CD1c-positive myeloid dendritic cell (primary cell): ENCODE measurements around the gene NOTCH1.
A peak's percentile ranks its signal among the peaks of the same experiment; 100 is the strongest.
"Not testable (repeated sequence)": the region's sequence is repeated elsewhere in the genome, so short reads cannot be mapped to it uniquely, and the experiment has no call there.

ENCODE experiments used
- DNase-seq: peaks from one replicate; pipeline ENCODE4 v3.0.0-alpha.2; 2016; ENCODE audit errors: extremely low spot score

The NOTCH1 gene

GRCh38 chr9:136564379-136564988 is 18.6 kb upstream of the NOTCH1 start:
- peak; percentile 98 for DNase-seq

DNA sequence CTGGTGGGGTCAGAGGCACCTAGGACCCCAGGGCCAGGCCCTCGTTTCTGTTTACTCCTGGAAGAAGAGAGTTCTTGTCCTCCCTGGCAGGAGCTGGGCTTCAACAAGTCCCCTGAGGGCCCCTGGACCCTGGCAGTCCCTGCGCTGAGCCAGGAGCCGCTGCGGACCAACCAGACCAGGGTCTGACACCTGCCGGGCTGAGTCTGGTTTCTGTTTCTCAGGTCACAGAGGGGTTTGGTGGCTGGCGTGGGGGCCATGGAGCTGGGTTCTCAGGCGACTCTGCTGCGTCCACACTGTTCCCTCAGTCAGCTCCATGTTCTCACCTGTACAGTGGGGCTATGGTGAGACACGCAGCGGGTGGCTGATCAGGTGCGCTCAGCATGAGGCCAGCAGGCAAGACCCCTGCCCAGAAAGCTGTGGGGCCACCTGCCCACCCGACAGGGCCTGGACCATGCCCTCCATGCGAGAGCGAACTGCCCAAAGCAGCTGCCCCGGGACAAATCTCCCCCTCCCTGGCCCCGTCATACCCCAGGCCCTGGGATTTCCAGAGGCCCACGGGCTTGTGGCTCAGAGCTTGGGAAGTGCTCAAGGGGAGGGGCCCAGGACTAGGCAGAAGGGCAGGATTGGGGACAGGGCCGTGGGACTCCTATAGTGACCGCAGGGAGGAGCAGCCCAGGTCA is 17.9 kb upstream of the NOTCH1 start:
- peak; percentile 40 for DNase-seq

- DNase-seq: peak; percentile 53
These were observed 17.1 kb upstream of the NOTCH1 start for GRCh38 chr9:136562746-136563495.

GRCh38 chr9:136561779-136562178 is 15.9 kb upstream of the NOTCH1 start:
- DNase-seq: no peak

- DNase-seq: peak; percentile 77
These were observed 14.7 kb upstream of the NOTCH1 start for GRCh38 chr9:136560586-136560985.

- not testable (repeated sequence) for DNase-seq
These were observed 13.5 kb upstream of the NOTCH1 start for GRCh38 chr9:136559371-136559770.

DNA sequence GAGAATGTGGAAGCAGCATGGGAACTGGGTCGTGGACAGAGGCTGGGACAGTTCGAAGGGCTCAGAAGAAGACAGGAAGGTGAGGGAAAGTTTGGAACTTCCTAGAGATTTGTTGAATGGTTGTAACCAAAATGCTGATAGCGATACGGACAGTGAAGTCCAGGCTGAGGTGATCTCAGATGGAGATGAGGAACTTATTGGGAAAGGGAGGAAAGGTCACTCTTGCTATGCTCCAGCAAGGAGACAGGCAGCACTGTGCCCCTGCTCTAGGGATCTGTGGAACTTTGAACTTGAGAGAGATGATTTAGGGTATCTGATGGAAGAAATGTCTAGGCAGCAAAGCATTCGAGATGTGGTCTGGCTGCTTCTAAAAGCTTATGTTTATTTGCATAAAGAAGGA is 13.0 kb upstream of the NOTCH1 start:
- DNase-seq: peak; percentile 36

- peak; percentile 63 for DNase-seq
These were observed 12.5 kb upstream of the NOTCH1 start for GRCh38 chr9:136558373-136558772.

DNA sequence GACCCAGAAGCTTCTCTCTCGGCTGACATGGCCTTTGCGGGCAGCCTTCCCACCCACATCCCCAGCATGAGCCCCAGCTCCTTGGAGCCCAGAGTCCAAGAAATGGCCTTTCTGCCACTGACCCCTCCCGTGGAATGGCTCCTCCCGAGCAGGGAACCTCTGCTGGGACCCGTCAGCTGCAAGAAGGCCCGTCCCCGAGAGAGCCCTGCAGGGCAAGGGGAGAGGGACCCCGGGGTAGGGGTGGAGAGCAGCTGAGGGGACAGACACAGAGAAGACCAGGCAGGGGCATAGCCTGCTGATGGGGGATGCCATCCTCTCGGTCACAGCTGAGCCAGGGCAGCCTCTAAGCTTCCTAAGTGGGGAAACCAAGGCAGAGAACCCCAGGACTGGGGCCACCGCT is 11.2 kb upstream of the NOTCH1 start:
- DNase-seq: no peak

DNA sequence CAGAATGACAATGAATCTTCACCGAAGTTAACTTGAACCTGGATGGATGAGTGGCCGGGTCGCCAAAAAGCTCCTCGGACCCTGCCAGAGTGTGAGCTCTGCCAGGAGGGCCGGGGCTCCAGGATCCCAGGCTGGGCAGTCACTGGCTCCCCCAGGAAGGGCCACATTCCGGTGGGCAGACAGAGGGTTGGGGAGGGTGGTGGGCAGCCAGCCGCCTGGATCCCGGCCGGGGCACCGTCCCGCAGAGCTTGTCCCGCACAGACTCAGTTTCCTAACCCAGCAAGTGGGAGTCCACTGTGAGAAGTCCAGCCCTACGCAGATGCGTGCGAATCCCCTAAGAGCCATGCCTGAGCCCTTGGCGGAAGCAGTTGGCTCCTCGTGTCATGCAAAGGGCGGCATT is 10.3 kb upstream of the NOTCH1 start:
- no peak for DNase-seq

DNA sequence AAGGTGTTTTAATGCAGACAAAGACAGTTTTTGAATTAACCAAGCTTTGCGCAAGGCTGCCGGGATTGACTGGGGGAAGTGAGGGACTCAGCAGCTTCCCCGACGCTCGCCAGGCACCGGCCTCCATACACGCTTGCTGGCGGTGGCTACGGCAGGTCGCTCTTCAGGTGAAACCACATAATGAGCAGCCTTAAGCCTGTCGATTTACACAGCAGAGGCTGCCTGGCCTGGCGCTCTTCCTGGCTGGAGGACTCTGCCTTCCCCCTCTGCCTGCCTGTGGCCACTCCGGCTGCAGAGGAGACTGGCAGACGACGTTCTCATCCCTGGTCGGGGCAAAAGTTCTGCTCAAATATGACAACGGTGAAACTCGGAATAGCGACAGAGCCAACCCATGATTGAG is 9.0 kb upstream of the NOTCH1 start:
- DNase-seq: no peak

DNA sequence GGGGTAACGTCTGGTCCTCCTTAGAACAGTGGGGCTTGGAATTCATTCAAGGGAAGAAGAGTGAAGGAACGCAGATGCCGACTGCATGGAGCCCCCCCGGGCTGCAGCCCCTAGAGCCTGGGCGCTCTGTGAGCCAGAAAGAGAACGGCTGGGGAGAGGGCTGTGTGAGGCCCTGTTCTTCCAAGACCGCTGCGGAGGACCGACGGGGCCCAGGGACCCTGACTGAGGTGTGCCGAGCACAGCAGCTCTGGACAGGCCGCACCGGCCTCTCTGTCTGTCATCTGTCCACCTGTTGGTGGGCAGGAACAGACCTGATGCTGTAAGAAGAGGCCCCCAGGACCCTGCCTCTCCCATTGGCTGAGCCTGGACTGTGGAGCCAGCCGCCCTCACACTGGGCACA is 7.7 kb upstream of the NOTCH1 start:
- no peak for DNase-seq

GRCh38 chr9:136552117-136552703 is 6.4 kb upstream of the NOTCH1 start:
- DNase-seq: peak; percentile 66

DNA sequence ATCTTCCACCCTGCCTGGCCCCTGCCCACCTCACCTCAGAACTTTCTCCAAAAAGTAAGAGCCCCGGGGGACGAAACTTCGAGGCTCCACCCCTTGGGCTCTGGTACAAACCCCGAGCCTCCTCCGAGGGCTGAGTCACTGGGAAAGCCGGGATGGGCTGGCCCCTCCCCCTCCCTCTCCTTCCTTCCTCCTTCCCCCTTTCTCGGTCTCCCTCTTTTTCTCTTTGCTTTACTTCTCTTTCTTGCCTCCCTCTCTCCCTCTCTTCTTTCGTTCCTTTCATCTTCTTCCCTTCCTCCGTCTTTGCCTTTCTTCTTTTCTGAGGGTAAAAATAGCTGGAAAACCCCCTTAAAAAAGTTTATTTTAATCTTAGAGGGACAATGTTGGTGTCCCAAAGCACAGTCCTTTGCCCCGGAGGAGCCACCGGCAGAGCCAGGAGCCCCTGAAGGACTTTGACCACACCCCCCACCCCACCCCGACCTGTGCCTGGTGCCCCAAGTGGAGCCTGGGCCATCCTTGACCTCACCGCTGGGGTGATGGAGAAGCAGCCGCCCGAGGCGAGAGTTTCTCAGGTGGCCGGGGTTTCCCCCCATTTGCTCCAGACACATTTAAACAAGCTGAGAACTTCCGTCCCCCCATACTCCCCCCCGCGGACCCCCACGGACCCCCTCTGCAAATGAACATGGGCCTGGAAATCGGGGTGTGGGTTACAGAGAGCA is 5.7 kb upstream of the NOTCH1 start:
- no peak for DNase-seq

GRCh38 chr9:136550439-136551289 is 4.8 kb upstream of the NOTCH1 start:
- no peak for DNase-seq

- no peak for DNase-seq
These were observed 3.4 kb upstream of the NOTCH1 start for GRCh38 chr9:136549010-136549980.

DNA sequence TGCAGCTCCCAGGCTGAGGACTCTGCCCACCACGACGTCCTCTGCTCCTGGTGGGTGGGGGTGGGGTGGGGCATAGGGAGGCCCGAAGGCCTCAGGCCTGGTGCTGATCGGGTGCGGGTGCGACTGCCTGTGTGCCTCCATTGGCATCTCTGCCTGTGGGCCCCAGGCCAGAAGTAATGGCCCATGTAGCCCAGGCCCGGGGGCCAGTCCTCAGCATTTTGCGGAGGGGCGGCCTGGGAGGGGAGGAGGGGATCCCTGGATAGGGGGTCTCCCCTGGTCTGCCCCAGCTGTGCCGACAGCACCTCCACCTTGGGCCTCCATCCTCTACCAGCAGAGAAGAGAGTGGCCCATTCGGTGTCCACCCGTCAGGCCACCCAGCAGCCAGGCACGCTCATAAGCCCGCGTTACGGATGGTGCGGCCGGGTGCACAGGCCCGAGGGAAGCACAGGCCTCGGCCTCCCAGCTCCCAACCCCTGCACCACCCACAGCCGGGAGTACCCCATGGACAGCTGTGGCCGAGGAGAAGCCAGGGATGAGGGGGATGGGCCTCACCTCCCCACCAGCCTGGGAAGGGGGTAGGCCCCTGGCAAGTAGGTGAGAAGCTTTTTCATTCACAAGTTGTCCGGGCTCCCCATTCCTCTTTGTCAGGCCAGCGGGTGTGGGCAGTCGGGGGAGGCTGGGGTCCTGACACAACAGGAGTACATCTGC is 1.8 kb upstream of the NOTCH1 start:
- DNase-seq: no peak

DNA sequence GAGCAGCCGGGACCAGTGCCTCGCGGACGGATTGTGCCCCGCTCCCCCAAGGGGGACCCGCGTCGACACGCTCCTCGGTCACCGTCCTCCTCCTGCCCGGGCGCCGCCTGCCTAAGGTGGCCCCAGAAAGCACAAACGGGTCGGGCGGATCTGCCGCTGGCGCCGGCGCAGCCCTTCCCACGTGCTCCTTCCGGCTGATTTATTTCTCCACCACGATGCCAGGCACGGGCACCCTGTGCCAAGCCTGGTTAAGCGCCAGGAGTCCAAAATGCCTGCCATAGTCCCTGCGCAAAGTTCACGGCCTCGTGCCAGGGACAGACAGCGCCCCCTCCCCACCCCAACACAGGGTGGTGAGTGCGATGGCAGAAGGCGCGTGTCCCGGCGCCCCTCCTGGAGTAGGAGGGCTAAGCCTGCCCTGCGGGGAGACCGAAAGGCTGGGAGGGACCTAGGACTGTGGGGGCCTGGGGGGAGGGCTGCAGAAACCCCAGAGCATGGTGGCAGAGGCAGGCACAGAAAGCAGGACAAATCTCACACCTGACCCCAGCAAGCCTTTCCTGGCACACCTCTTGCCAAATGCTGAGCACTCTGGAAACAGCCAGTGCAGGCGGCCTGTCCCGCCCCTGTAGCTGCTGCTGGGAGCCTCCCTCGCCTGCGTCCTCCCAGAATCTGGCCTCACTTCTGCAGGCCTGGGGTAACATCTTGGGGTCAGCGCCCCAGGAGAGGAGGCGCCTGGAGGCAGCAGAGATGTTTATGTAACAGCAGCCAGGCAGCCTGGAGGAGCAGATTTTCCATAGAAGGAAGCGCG is 1.1 kb upstream of the NOTCH1 start:
- peak; percentile 56 for DNase-seq

GRCh38 chr9:136545692-136545964 is 220 bp downstream of the NOTCH1 start:
- no peak for DNase-seq
